ENCODE data around the gene ST7. TPM values are rescaled to one million over a fixed set of nuclear protein-coding genes. Genes with fewer than 3 reads are reported as not detected.

The ST7 gene
- total RNA-seq, 1 donor from 2014 or later, result 8.3 TPM

GRCh38 chr7:117249696-117250095, 296.4 kb downstream of the ST7 start:
- Mint-ChIP-seq H3K4me3 (no peak overlapping the region), H3K27me3 (no peaks in the 10 kb centered on the region), H3K4me1 (no peaks in the 10 kb centered on the region), H3K36me3 (ENCODE audit: low read depth) (no peaks in the 10 kb centered on the region), H3K9me3 (peaks cover 9% of the 10 kb centered on the region), H3K27ac (no peak overlapping the region)
- TF ChIP-seq CTCF (IDR thresholded peaks at IDR 0.05), result no peak
- POLR2A ChIA-PET, result no interaction called here
- intact Hi-C loops (cut with micrococcal nuclease), result no loop called here
- ATAC-seq (ENCODE audit: low read depth), result no peak
- no peak for DNase-seq
- CTCF ChIA-PET, result no interaction called here

GRCh38 chr7:117250245-117250644, 296.9 kb downstream of the ST7 start:
- ATAC-seq (ENCODE audit: low read depth) (no peak), DNase-seq (no peak)
- Mint-ChIP-seq H3K27me3 (no peaks in the 10 kb centered on the region), H3K9me3 (peaks cover 7% of the 10 kb centered on the region), H3K4me1 (no peaks in the 10 kb centered on the region), H3K27ac (no peak overlapping the region), H3K36me3 (ENCODE audit: low read depth) (no peaks in the 10 kb centered on the region), H3K4me3 (no peak overlapping the region)
- intact Hi-C loops (cut with micrococcal nuclease), result no loop called here
- ChIA-PET POLR2A (no interaction called here), CTCF (no interaction called here)
- no peak for TF ChIP-seq CTCF (IDR thresholded peaks at IDR 0.05)

- CTCF ChIA-PET, result no interaction called here
- intact Hi-C loops (cut with micrococcal nuclease), result no loop called here
- Mint-ChIP-seq H3K27me3 (no peaks in the 10 kb centered on the region), H3K36me3 (ENCODE audit: low read depth) (no peaks in the 10 kb centered on the region), H3K9me3 (peaks cover 6% of the 10 kb centered on the region), H3K4me3 (no peak overlapping the region), H3K27ac (no peak overlapping the region), H3K4me1 (no peaks in the 10 kb centered on the region)
- POLR2A ChIA-PET, result no interaction called here
- TF ChIP-seq CTCF (IDR thresholded peaks at IDR 0.05), result no peak
- DNase-seq, result no peak
- no peak for ATAC-seq (ENCODE audit: low read depth)
Measured at GRCh38 chr7:117250801-117251200, 297.5 kb downstream of the ST7 start.

GRCh38 chr7:117251687-117252086, 298.4 kb downstream of the ST7 start:
- TF ChIP-seq CTCF (IDR thresholded peaks at IDR 0.05), result no peak
- no peak for ATAC-seq (ENCODE audit: low read depth)
- DNase-seq, result no peak
- Mint-ChIP-seq H3K36me3 (ENCODE audit: low read depth) (no peaks in the 10 kb centered on the region), H3K4me3 (no peak overlapping the region), H3K4me1 (no peaks in the 10 kb centered on the region), H3K9me3 (peaks cover 4% of the 10 kb centered on the region), H3K27ac (no peak overlapping the region), H3K27me3 (no peaks in the 10 kb centered on the region)
- POLR2A ChIA-PET, result no interaction called here
- CTCF ChIA-PET, result no interaction called here
- intact Hi-C loops (cut with micrococcal nuclease), result no loop called here

- CTCF ChIA-PET, result no interaction called here
- POLR2A ChIA-PET, result no interaction called here
- intact Hi-C loops (cut with micrococcal nuclease), result no loop called here
- Mint-ChIP-seq H3K27me3 (no peaks in the 10 kb centered on the region), H3K9me3 (no peaks in the 10 kb centered on the region), H3K4me1 (no peaks in the 10 kb centered on the region), H3K27ac (no peak overlapping the region), H3K36me3 (ENCODE audit: low read depth) (no peaks in the 10 kb centered on the region), H3K4me3 (no peak overlapping the region)
- no peak for TF ChIP-seq CTCF (IDR thresholded peaks at IDR 0.05)
- DNase-seq (no peak), ATAC-seq (ENCODE audit: low read depth) (no peak)
Measured at GRCh38 chr7:117259615-117260014, 306.3 kb downstream of the ST7 start.
